Pancreas (tissue), 10 donors: ENCODE measurements around the gene KIF9. TPM values are rescaled to one million over a fixed set of nuclear protein-coding genes. Genes with fewer than 3 reads are reported as not detected.

Experiments
- ATAC-seq, 4 donors: fragments of 200-7000 bp; cut with Tn5 transposase; one replicate each; pipeline versions ENCODE4 v1.8.0 to v1.9.1; 2020; ENCODE audit warnings: mild to moderate bottlenecking in 4 of 4, moderate library complexity in 4 of 4
- DNase-seq, 6 donors: peaks; one replicate each; pipeline ENCODE4 v3.0.0-alpha.2; 2020
- FAIRE-seq: peaks from 2 replicates; lab custom pipeline; 2012; peaks lifted over from hg19 to GRCh38; lab: Jason Lieb, UNC
- H3K27ac ChIP-seq, 4 donors: fragments of 200-600 bp; sonication (generic); 1 replicate in 3 of 4; 2 replicates in 1 of 4; pipeline versions ENCODE4 v1.5.0 to v1.8.0; 2020
- H3K27me3 ChIP-seq, 4 donors: fragments of 200-600 bp; one replicate each; pipeline ENCODE4 v1.8.0; 2021
- H3K36me3 ChIP-seq, 3 donors: fragments of 200-600 bp; sonication (generic) in 1 of 3; one replicate each; pipeline versions ENCODE4 v1.5.0 to v1.8.0; 2020 to 2021
- H3K4me1 ChIP-seq, 3 donors: fragments of 200-600 bp; one replicate each; pipeline ENCODE4 v1.8.0; 2021
- H3K4me3 ChIP-seq, 4 donors: fragments of 200-600 bp; sonication (generic) in 2 of 4; one replicate each; pipeline versions ENCODE4 v1.5.0 to v1.8.0; 2020 to 2021
- H3K9me3 ChIP-seq, 4 donors: fragments of 200-600 bp; one replicate each; pipeline ENCODE4 v1.8.0; 2021
- CTCF ChIP-seq, 4 donors: fragments of 200-600 bp; sonication (generic) in 3 of 4; IDR thresholded peaks; one replicate each; pipeline versions ENCODE4 v1.5.0 to v1.8.0; 2021; ENCODE audit warnings: antibody characterized with exemption in 4 of 4
- WGBS, 2 donors: extraction: QIAGEN DNeasy Blood & Tissue Kit; methylation state at CpG; one replicate each; pipeline ENCODE4 v1.1.7; 2013; 5-methylcytosine and 5-hydroxymethylcytosine counted together
- intact Hi-C, 3 donors: fragments of 100-400 bp; cut with DNase I; formaldehyde crosslinking; loops; one replicate each; pipeline versions ENCODE4 v1.11.1 to v1.14.2; 2022
- polyA plus RNA-seq, 2 donors: library from polyadenylated mRNA; stranded (reverse); fragments of 200-250 nt; gene quantifications; one replicate each; pipeline ENCODE4 v1.2.3, GENCODE V29; 2013
- total RNA-seq, 6 donors: library from RNA; stranded (reverse); fragmentation: NEBNext Ultra II Directional in 4 of 6; extraction: Animal tissue kit (Norgen Biotek cat#: 25700) in 4 of 6; gene quantifications; one replicate each; pipeline versions ENCODE4 v1.2.1 to v1.2.4, GENCODE V29; 2021 to 2023
- donor health status: healthy with polysubstance abuse.
- donor health status: DM: no; HTN: no; CAD: no; lungs with moderate emphysema.
- donor health status: DM: no; HTN: no; CAD: no.
- donor health status: control.
- donor health status: control.
- donor health status: Bipolar disorder and iron deficiency.
- donor health status: DM: yes; HTN: yes; CAD: no.
- donor health status: DM: no; HTN: no; CAD: no.
- donor health status: DM: no; HTN: no; CAD: no.
- donor health status: DM: yes; HTN: yes; CAD: no.

Gene KIF9
- total and polyA plus RNA-seq, 8 donors: 3.7 to 17.0 (median 6.2) TPM

GRCh38 chr3:47288966-47289910 is 6.6 kb upstream of the KIF9 start:
- intact Hi-C loops: no loop called here
- WGBS, 2 donors: 74 to 83% methylated on average over 6 of the region's 6 CpGs

GRCh38 chr3:47283591-47284364 is 1.2 kb upstream of the KIF9 start:
- no peaks in the 10 kb centered on the region for H3K36me3 ChIP-seq
- DNase-seq (peak in 3 of 6 donors; percentile 16 to 60 (median 33)), ATAC-seq (no peak), FAIRE-seq (no peak)
- intact Hi-C loops: no loop called here
- 34 to 35% methylated on average over 12 of the region's 12 CpGs for WGBS, 2 donors
- H3K4me3 ChIP-seq: peak overlapping the region; percentile 67 to 93 (median 68)
- no peak for TF ChIP-seq CTCF (IDR thresholded peaks at IDR 0.05)
- H3K9me3 ChIP-seq: no peaks in the 10 kb centered on the region
- H3K27ac ChIP-seq: peak overlapping the region in 2 of 4 donors; percentile 94 to 99
- peaks cover 0 to 12% (median 0%) of the 10 kb centered on the region in 3 donors for H3K4me1 ChIP-seq
- H3K27me3 ChIP-seq: no peaks in the 10 kb centered on the region

More at GRCh38 chr3:47288966-47289910, 6.6 kb upstream of the KIF9 start:
- ATAC-seq: no peak
- Histone ChIP-seq H3K27me3 (no peaks in the 10 kb centered on the region), H3K9me3 (no peaks in the 10 kb centered on the region), H3K4me1 (no peaks in the 10 kb centered on the region), H3K27ac (no peak overlapping the region), H3K36me3 (no peaks in the 10 kb centered on the region), H3K4me3 (no peak overlapping the region)
- TF ChIP-seq CTCF (IDR thresholded peaks at IDR 0.05): no peak
- no peak for DNase-seq
- FAIRE-seq: no peak

GRCh38 chr3:47283193-47283537 is 566 bp upstream of the KIF9 start:
- Histone ChIP-seq H3K4me1 (peaks cover 0 to 12% (median 0%) of the 10 kb centered on the region in 3 donors), H3K27me3 (no peaks in the 10 kb centered on the region), H3K4me3 (peak overlapping the region; percentile 67 to 93 (median 68)), H3K36me3 (no peaks in the 10 kb centered on the region), H3K27ac (peak overlapping the region; percentile 94 to 99 (median 97)), H3K9me3 (no peaks in the 10 kb centered on the region)
- peak in 4 of 6 donors; percentile 33 to 63 (median 46) for DNase-seq
- peak in 3 of 4 donors; percentile 0 to 20 (median 14) for ATAC-seq
- WGBS, 2 donors: 0 to 1% methylated on average over 10 of the region's 10 CpGs
- FAIRE-seq: no peak
- TF ChIP-seq CTCF (IDR thresholded peaks at IDR 0.05): no peak
- intact Hi-C loops: no loop called here

GRCh38 chr3:47280519-47280918 is 2.1 kb downstream of the KIF9 start:
- ATAC-seq (no peak), FAIRE-seq (no peak), DNase-seq (no peak)
- Histone ChIP-seq H3K27me3 (no peaks in the 10 kb centered on the region), H3K4me3 (no peak overlapping the region), H3K27ac (no peak overlapping the region), H3K36me3 (no peaks in the 10 kb centered on the region), H3K9me3 (no peaks in the 10 kb centered on the region), H3K4me1 (peaks cover 0 to 12% (median 0%) of the 10 kb centered on the region in 3 donors)
- no peak for TF ChIP-seq CTCF (IDR thresholded peaks at IDR 0.05)
- 91 to 93% methylated on average over 5 of the region's 5 CpGs for WGBS, 2 donors
- intact Hi-C loops: no loop called here
